ENCODE measurements around the gene ADORA3. TPM values are rescaled to one million over a fixed set of nuclear protein-coding genes. Genes with fewer than 3 reads are reported as not detected.
A peak's percentile ranks its signal among the peaks of the same experiment; 100 is the strongest.

Gene ADORA3
- polyA plus RNA-seq, 5 donors = 0.49 to 0.74 (median 0.57) TPM

GRCh38 chr1:111509997-111510375 lies 6.6 kb upstream of the ADORA3 start:
- peak; percentile 41 to 45 for DNase-seq

GRCh38 chr1:111507411-111508201 lies 4.2 kb upstream of the ADORA3 start:
- peak; percentile 53 to 59 for DNase-seq

GRCh38 chr1:111506561-111506960 lies 3.1 kb upstream of the ADORA3 start:
- DNase-seq = no peak

GRCh38 chr1:111505641-111506119 lies 2.2 kb upstream of the ADORA3 start:
- DNase-seq = no peak

GRCh38 chr1:111504097-111504496 lies 664 bp upstream of the ADORA3 start:
- DNase-seq = no peak

- DNase-seq = no peak
Measured at GRCh38 chr1:111501645-111502044, 1.8 kb downstream of the ADORA3 start.

- no peak for DNase-seq
Measured at GRCh38 chr1:111499026-111499785, 4.2 kb downstream of the ADORA3 start.

GRCh38 chr1:111497592-111497991 lies 5.8 kb downstream of the ADORA3 start:
- DNase-seq = no peak

- DNase-seq = no peak
Measured at GRCh38 chr1:111496398-111496797, 7.0 kb downstream of the ADORA3 start.

- no peak for DNase-seq
Measured at GRCh38 chr1:111491070-111491469, 12.4 kb downstream of the ADORA3 start.

- DNase-seq = no peak
Measured at GRCh38 chr1:111490220-111490619, 13.2 kb downstream of the ADORA3 start.

- DNase-seq = no peak
Measured at GRCh38 chr1:111489604-111490003, 13.8 kb downstream of the ADORA3 start.

- no peak for DNase-seq
Measured at GRCh38 chr1:111488669-111489068, 14.8 kb downstream of the ADORA3 start.

- DNase-seq = no peak
Measured at GRCh38 chr1:111487133-111487532, 16.3 kb downstream of the ADORA3 start.

GRCh38 chr1:111486431-111486830 lies 17.0 kb downstream of the ADORA3 start:
- DNase-seq = no peak

GRCh38 chr1:111484391-111485026 lies 18.9 kb downstream of the ADORA3 start:
- no peak for DNase-seq

GRCh38 chr1:111483876-111484275 lies 19.6 kb downstream of the ADORA3 start:
- no peak for DNase-seq

- no peak for DNase-seq
Measured at GRCh38 chr1:111483166-111483565, 20.3 kb downstream of the ADORA3 start.

- peak; percentile 72 to 80 for DNase-seq
Measured at GRCh38 chr1:111481387-111482221, 21.8 kb downstream of the ADORA3 start.

- DNase-seq = no peak
Measured at GRCh38 chr1:111480674-111481073, 22.8 kb downstream of the ADORA3 start.

GRCh38 chr1:111476761-111477309 lies 26.6 kb downstream of the ADORA3 start:
- no peak for DNase-seq
